Suprapubic skin (tissue), 4 donors: ENCODE results near the gene EPB41L5.

ENCODE experiments used
- EP300 ChIP-seq: sonication (generic); formaldehyde crosslinking; IDR thresholded peaks from one replicate; pipeline ENCODE4 v1.6.1; 2017; ENCODE audit warnings: antibody characterized with exemption
- POLR2A ChIP-seq, 2 donors: fragments of 450-650 bp; IDR thresholded peaks; one replicate each; pipeline ENCODE4 v1.6.1; 2017; ENCODE audit warnings: antibody characterized with exemption in 2 of 2, mild to moderate bottlenecking in 2 of 2, moderate library complexity in 2 of 2
- POLR2AphosphoS5 ChIP-seq, 3 donors: sonication (generic); formaldehyde crosslinking; IDR thresholded peaks; one replicate each; pipeline ENCODE4 v1.6.1; 2017; ENCODE audit warnings: antibody characterized with exemption in 3 of 3
- TF ChIP-seq, protein P1 (sequence below), 2 donors: fragments of 200-600 bp in 1 of 2; fragments of 450-650 bp in 1 of 2; sonication (generic) in 1 of 2; IDR thresholded peaks; one replicate each; pipeline ENCODE4 v1.5.1; 2016 to 2019; ENCODE audit warnings: antibody characterized with exemption in 2 of 2, mild to moderate bottlenecking in 1 of 2, moderate library complexity in 1 of 2

DNA sequence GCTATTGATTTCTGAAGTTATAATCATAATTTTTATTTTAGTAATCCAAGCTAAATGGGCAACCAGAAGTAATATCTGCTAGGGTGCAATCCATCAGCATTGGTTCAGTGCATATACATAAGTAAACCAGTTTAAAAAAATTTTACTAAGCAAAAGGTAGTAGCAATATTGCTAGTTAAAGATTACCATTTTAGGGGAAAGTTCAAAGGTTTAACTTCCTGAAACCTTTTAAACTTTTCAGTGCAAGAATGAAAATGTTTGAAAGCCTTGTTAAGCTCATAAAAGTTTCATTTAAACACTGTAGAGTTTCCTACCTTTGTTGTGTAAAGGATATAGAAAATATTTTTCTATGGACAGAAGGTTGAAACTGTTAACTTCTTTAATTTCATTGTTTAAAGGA is 31.0 kb upstream of the EPB41L5 start:
- no peak for TF ChIP-seq POLR2AphosphoS5 (IDR thresholded peaks at IDR 0.05)
- TF ChIP-seq, protein P1, sequence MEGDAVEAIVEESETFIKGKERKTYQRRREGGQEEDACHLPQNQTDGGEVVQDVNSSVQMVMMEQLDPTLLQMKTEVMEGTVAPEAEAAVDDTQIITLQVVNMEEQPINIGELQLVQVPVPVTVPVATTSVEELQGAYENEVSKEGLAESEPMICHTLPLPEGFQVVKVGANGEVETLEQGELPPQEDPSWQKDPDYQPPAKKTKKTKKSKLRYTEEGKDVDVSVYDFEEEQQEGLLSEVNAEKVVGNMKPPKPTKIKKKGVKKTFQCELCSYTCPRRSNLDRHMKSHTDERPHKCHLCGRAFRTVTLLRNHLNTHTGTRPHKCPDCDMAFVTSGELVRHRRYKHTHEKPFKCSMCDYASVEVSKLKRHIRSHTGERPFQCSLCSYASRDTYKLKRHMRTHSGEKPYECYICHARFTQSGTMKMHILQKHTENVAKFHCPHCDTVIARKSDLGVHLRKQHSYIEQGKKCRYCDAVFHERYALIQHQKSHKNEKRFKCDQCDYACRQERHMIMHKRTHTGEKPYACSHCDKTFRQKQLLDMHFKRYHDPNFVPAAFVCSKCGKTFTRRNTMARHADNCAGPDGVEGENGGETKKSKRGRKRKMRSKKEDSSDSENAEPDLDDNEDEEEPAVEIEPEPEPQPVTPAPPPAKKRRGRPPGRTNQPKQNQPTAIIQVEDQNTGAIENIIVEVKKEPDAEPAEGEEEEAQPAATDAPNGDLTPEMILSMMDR (IDR thresholded peaks at IDR 0.05), result no peak
- TF ChIP-seq POLR2A (IDR thresholded peaks at IDR 0.05), result no peak
- TF ChIP-seq EP300, result no peak
